IMR-90 (cell line): Measurements from ENCODE around the gene GABARAPL2. TPM values are rescaled to one million over a fixed set of nuclear protein-coding genes. Genes with fewer than 3 reads are reported as not detected.

ENCODE experiments used
- ATAC-seq: fragments of 200-7000 bp; cut with Tn5 transposase; 2 replicates; pipeline ENCODE4 v1.9.1; 2020; ENCODE audit warnings: low read depth, mild to moderate bottlenecking, moderate library complexity
- BruUV-seq: library from RNA; stranded (reverse); fragments of 400-500 nt; replicated peaks from 2 replicates; lab custom pipeline; 2021; lab: Mats Ljungman, UMichigan
- CTCF ChIA-PET: fragments of 300-600 bp; formaldehyde crosslinking; extraction: SDS; loops from one replicate; lab custom pipeline; 2021; ENCODE audit warnings: antibody characterized with exemption; lab: Yijun Ruan, JAX
- POLR2A ChIA-PET: fragments of 300-600 bp; sonication (Branson Sonifier 250); formaldehyde crosslinking; loops from one replicate; lab custom pipeline; 2022; ENCODE audit warnings: antibody characterized with exemption; ENCODE audit not compliant: unreplicated experiment; lab: Charles Lee
- DNase-seq: peaks from one replicate; pipeline ENCODE4 v3.0.0; 2013
- H2AFZ ChIP-seq: replicated peaks from 2 replicates; pipeline ENCODE3; 2013; ENCODE audit warnings: low read length, mild to moderate bottlenecking; ENCODE audit not compliant: poor library complexity
- H2AK5ac ChIP-seq: 2 replicates; pipeline ENCODE4 v1.6.1; 2013; ENCODE audit warnings: low read depth, low read length, inconsistent platforms
- H2AK9ac ChIP-seq: replicated peaks from 2 replicates; pipeline ENCODE3; 2013; ENCODE audit warnings: mild to moderate bottlenecking, low read depth, low read length, moderate library complexity; ENCODE audit not compliant: poor library complexity
- H2BK120ac ChIP-seq: 2 replicates; pipeline ENCODE4 v1.6.1; 2013; ENCODE audit warnings: low read depth, low read length, inconsistent platforms
- H2BK15ac ChIP-seq: 3 replicates; pipeline ENCODE4 v1.6.1; 2013; ENCODE audit warnings: low read depth, low read length, inconsistent platforms
- H2BK20ac ChIP-seq: 2 replicates; pipeline ENCODE4 v1.6.1; 2013; ENCODE audit warnings: low read depth, mild to moderate bottlenecking, inconsistent platforms, low read length, moderate library complexity
- H2BK5ac ChIP-seq: 2 replicates; pipeline ENCODE4 v1.6.1; 2013; ENCODE audit warnings: mild to moderate bottlenecking, low read depth, low read length, inconsistent platforms; ENCODE audit not compliant: poor library complexity, severe bottlenecking
- H3K14ac ChIP-seq: replicated peaks from 2 replicates; pipeline ENCODE4 v1.6.1; 2013; ENCODE audit warnings: low read depth, low read length, inconsistent platforms
- H3K18ac ChIP-seq: 2 replicates; pipeline ENCODE4 v1.6.1; 2013; ENCODE audit warnings: low read depth, low read length, control low read depth
- H3K23ac ChIP-seq: 2 replicates; pipeline ENCODE4 v1.6.1; 2013; ENCODE audit warnings: low read depth, low read length, inconsistent platforms
- H3K27ac ChIP-seq: 2 replicates; pipeline ENCODE4 v1.5.1; 2013; ENCODE audit warnings: mild to moderate bottlenecking, control low read depth, low read length; ENCODE audit not compliant: insufficient read depth
- H3K27me3 ChIP-seq: 2 replicates; pipeline ENCODE4 v1.6.1; 2013; ENCODE audit warnings: low read length; ENCODE audit not compliant: control insufficient read depth, insufficient read depth
- H3K36me3 ChIP-seq: 2 replicates; pipeline ENCODE4 v1.6.1; 2013; ENCODE audit warnings: low read length, mixed read lengths; ENCODE audit not compliant: control insufficient read depth, insufficient read depth
- H3K4ac ChIP-seq: 2 replicates; pipeline ENCODE4 v1.6.1; 2013; ENCODE audit warnings: low read depth, low read length, inconsistent platforms
- H3K4me1 ChIP-seq: 2 replicates; pipeline ENCODE4 v1.6.1; 2013; ENCODE audit warnings: low read length, mixed read lengths; ENCODE audit not compliant: control insufficient read depth, insufficient read depth
- H3K4me2 ChIP-seq: 2 replicates; pipeline ENCODE4 v1.6.1; 2013; ENCODE audit warnings: low read depth, mild to moderate bottlenecking, control low read depth, low read length, moderate library complexity
- H3K4me3 ChIP-seq: 2 replicates; pipeline ENCODE4 v1.5.1; 2013; ENCODE audit warnings: low read depth, mild to moderate bottlenecking, control low read depth, low read length, moderate library complexity; ENCODE audit not compliant: insufficient read depth
- H3K56ac ChIP-seq: 2 replicates; pipeline ENCODE4 v1.6.1; 2013; ENCODE audit warnings: low read length, inconsistent platforms; ENCODE audit not compliant: insufficient read depth; ENCODE audit errors: extremely low read depth
- H3K79me1 ChIP-seq, 2 experiments: 2 replicates each; pipeline ENCODE4 v1.6.1; 2013; ENCODE audit warnings: low read length in 2 of 2, inconsistent platforms in 1 of 2, low read depth in 1 of 2
- H3K9ac ChIP-seq: 2 replicates; pipeline ENCODE4 v1.6.1; 2013; ENCODE audit warnings: low read depth, low read length, control low read depth
- H3K9me1 ChIP-seq: 2 replicates; pipeline ENCODE4 v1.6.1; 2013; ENCODE audit warnings: low read length, inconsistent platforms; ENCODE audit not compliant: insufficient read depth
- H3K9me3 ChIP-seq: 2 replicates; pipeline ENCODE4 v1.6.1; 2013; ENCODE audit warnings: low read length; ENCODE audit not compliant: control insufficient read depth, insufficient read depth
- H4K20me1 ChIP-seq: 2 replicates; pipeline ENCODE4 v1.6.1; 2013; ENCODE audit warnings: low read length, inconsistent platforms; ENCODE audit not compliant: insufficient read depth
- H4K5ac ChIP-seq: 2 replicates; pipeline ENCODE4 v1.6.1; 2013; ENCODE audit warnings: mild to moderate bottlenecking, low read depth, low read length, control low read depth
- H4K8ac ChIP-seq, 2 experiments: 2 replicates each; pipeline ENCODE4 v1.6.1; 2013; ENCODE audit warnings: low read depth in 2 of 2, low read length in 2 of 2, control low read depth in 1 of 2, inconsistent platforms in 1 of 2
- H4K91ac ChIP-seq: 2 replicates; pipeline ENCODE4 v1.6.1; 2013; ENCODE audit warnings: low read depth, low read length, inconsistent platforms; ENCODE audit not compliant: insufficient read depth
- BHLHE40 ChIP-seq: fragments of 150-350 bp; IDR thresholded peaks from 2 replicates; pipeline ENCODE4 v1.6.1; 2016; ENCODE audit warnings: mild to moderate bottlenecking, low read depth, low read length
- MAFK ChIP-seq: IDR thresholded peaks from 2 replicates; pipeline ENCODE4 v1.6.1; 2012; ENCODE audit warnings: low read depth, low read length, improper control_type of control experiment
- RCOR1 ChIP-seq: IDR thresholded peaks from 2 replicates; pipeline ENCODE4 v1.6.1; 2012; ENCODE audit warnings: mild to moderate bottlenecking, low read length, improper control_type of control experiment; ENCODE audit not compliant: insufficient replicate concordance
- WGBS, 2 experiments: methylation state at CpG; one replicate each; pipeline versions ENCODE4 v1.1.5 to v1.1.7; 2013; ENCODE audit warnings: missing lambda C conversion rate in 2 of 2; ENCODE audit not compliant: insufficient read length in 1 of 2; ENCODE audit errors: extremely low coverage in 2 of 2; 5-methylcytosine and 5-hydroxymethylcytosine counted together
- dilution Hi-C: fragments of 300-500 bp; cut with HindIII; formaldehyde crosslinking; loops from one replicate; pipeline ENCODE4 v1.14.3; 2018; ENCODE audit warnings: low sequenced_read_pairs; ENCODE audit not compliant: unreplicated experiment
- in situ Hi-C: fragments of 300-500 bp; cut with MboI; formaldehyde crosslinking; loops from 3 replicates; pipeline ENCODE4 v1.14.3; 2019; ENCODE audit warnings: low sequenced_read_pairs, inconsistent platforms, mixed read lengths
- intact Hi-C: fragments of 100-400 bp; cut with micrococcal nuclease; formaldehyde crosslinking; loops from 2 replicates; pipeline ENCODE4 v1.10.0; 2022
- polyA plus RNA-seq, 3 experiments: library from polyadenylated mRNA; depleted of rRNA; stranded (reverse); fragments of >200 nt; gene quantifications; 2 replicates each; pipeline ENCODE4 v1.2.3, GENCODE V29; 2012; ENCODE audit warnings: low replicate concordance in 1 of 3
- total RNA-seq: library from RNA; depleted of rRNA; stranded (reverse); fragments of >200 nt; gene quantifications from 2 replicates; pipeline ENCODE4 v1.2.3, GENCODE V29; 2012
- TF ChIP-seq, protein P1 (sequence below): fragments of 150-350 bp; IDR thresholded peaks from 2 replicates; pipeline ENCODE4 v1.6.1; 2016; ENCODE audit warnings: low read depth, mild to moderate bottlenecking, low read length, moderate library complexity, borderline replicate concordance

Gene GABARAPL2
- total and polyA plus RNA-seq, 2 of the 4 experiments (the other 2 are of a cell fraction): 33.3 to 65.9 TPM

DNA sequence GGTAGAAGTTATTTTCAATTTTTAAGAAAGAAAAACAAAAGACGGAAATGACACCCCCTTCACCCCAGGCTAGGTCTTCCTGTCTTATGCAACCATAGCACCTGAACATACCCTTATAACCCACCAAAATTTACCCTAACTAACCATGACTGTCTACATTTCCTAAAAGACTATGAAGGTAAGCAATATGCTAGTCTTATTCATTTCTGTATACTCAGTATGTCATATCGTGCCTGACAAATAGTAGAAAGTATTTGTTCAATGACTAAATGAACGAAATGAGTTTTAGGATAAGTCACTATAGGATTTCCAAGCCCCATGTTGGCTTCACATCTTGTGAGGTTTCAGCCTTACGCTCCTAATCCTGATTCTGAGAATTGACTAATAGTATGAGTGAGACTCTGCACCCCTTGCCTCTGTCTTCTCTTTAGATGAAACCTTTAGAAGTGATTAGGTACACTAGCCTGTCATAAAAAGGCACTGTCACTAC is 50.4 kb downstream of the GABARAPL2 start:
- intact Hi-C loops: no loop called here
- Histone ChIP-seq H3K9ac (no peak overlapping the region), H2AK5ac (no peak overlapping the region), H3K4me3 (no peak overlapping the region), H4K8ac (no peak overlapping the region), H2BK120ac (no peak overlapping the region), H3K23ac (no peak overlapping the region), H2BK20ac (no peak overlapping the region), H3K9me3 (no peaks in the 10 kb centered on the region), H3K79me1 (peaks cover 15 to 16% of the 10 kb centered on the region in 2 experiments), H3K4me1 (no peaks in the 10 kb centered on the region), H3K4me2 (no peak overlapping the region), H4K20me1 (no peaks in the 10 kb centered on the region), H3K14ac (no peak overlapping the region), H3K27ac (no peak overlapping the region), H2AFZ (no peak overlapping the region), H3K4ac (no peak overlapping the region), H4K5ac (no peak overlapping the region), H3K56ac (no peak overlapping the region), H3K18ac (no peak overlapping the region), H3K36me3 (peaks cover 42% of the 10 kb centered on the region), H4K91ac (no peak overlapping the region), H2AK9ac (no peak overlapping the region), H2BK15ac (no peak overlapping the region), H3K9me1 (no peaks in the 10 kb centered on the region; the same call in 1 of the 2 replicates), H2BK5ac (no peak overlapping the region), H3K27me3 (no peaks in the 10 kb centered on the region)
- dilution Hi-C loops: no loop called here
- CTCF ChIA-PET: no interaction called here
- no TSS peak for BruUV-seq
- no peak for TF ChIP-seq MAFK
- TF ChIP-seq RCOR1: no peak
- TF ChIP-seq, protein P1, sequence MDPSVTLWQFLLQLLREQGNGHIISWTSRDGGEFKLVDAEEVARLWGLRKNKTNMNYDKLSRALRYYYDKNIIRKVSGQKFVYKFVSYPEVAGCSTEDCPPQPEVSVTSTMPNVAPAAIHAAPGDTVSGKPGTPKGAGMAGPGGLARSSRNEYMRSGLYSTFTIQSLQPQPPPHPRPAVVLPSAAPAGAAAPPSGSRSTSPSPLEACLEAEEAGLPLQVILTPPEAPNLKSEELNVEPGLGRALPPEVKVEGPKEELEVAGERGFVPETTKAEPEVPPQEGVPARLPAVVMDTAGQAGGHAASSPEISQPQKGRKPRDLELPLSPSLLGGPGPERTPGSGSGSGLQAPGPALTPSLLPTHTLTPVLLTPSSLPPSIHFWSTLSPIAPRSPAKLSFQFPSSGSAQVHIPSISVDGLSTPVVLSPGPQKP: no peak
- TF ChIP-seq BHLHE40: no peak
- in situ Hi-C loops: no loop called here
- POLR2A ChIA-PET: no interaction called here
- DNase-seq (no peak), ATAC-seq (no peak)
- WGBS, 2 experiments: no CpG with 5 or more reads among the region's 4 CpGs
